H9 (cell line): ENCODE measurements around the gene ARHGAP24. TPM values are rescaled to one million over a fixed set of nuclear protein-coding genes. Genes with fewer than 3 reads are reported as not detected.

Source experiments
- DNase-seq: peaks from one replicate; pipeline ENCODE4 v3.0.0-alpha.2; 2017
- H2AFZ ChIP-seq: one replicate; pipeline ENCODE4 v1.6.1; 2013; ENCODE audit warnings: mild to moderate bottlenecking, low read length, control low read depth, moderate library complexity
- H2AK5ac ChIP-seq: 2 replicates; pipeline ENCODE4 v1.6.1; 2013; ENCODE audit warnings: low read length, control low read depth, mixed read lengths; ENCODE audit not compliant: insufficient read length
- H2BK120ac ChIP-seq: one replicate; pipeline ENCODE4 v1.6.1; 2013; ENCODE audit warnings: low read depth, mild to moderate bottlenecking, low read length, control low read depth, inconsistent platforms; ENCODE audit not compliant: poor library complexity, severe bottlenecking
- H2BK12ac ChIP-seq: 2 replicates; pipeline ENCODE4 v1.6.1; 2013; ENCODE audit warnings: low read length, control low read depth, mixed read lengths, low read depth; ENCODE audit not compliant: insufficient read length
- H2BK15ac ChIP-seq: 2 replicates; pipeline ENCODE4 v1.6.1; 2013; ENCODE audit warnings: low read depth, low read length, control low read depth
- H2BK20ac ChIP-seq: one replicate; pipeline ENCODE4 v1.6.1; 2013; ENCODE audit warnings: low read depth, mild to moderate bottlenecking, low read length, control low read depth, inconsistent platforms; ENCODE audit not compliant: poor library complexity, severe bottlenecking
- H2BK5ac ChIP-seq: 2 replicates; pipeline ENCODE4 v1.6.1; 2013; ENCODE audit warnings: low read length, control low read depth, mixed read lengths; ENCODE audit not compliant: insufficient read length
- H3K14ac ChIP-seq: 2 replicates; pipeline ENCODE4 v1.6.1; 2013; ENCODE audit warnings: low read length, control low read depth; ENCODE audit not compliant: insufficient read depth
- H3K18ac ChIP-seq: 2 replicates; pipeline ENCODE4 v1.6.1; 2013; ENCODE audit warnings: low read depth, mild to moderate bottlenecking, mixed read lengths, low read length, control low read depth; ENCODE audit not compliant: insufficient read length
- H3K23ac ChIP-seq: 2 replicates; pipeline ENCODE4 v1.6.1; 2013; ENCODE audit warnings: low read length, control low read depth, mixed read lengths, low read depth; ENCODE audit not compliant: insufficient read length
- H3K23me2 ChIP-seq: 2 replicates; pipeline ENCODE4 v1.6.1; 2013; ENCODE audit warnings: low read depth, mild to moderate bottlenecking, mixed read lengths, low read length, control low read depth; ENCODE audit not compliant: insufficient read length, poor library complexity, severe bottlenecking
- H3K27ac ChIP-seq: 2 replicates; pipeline ENCODE4 v1.5.1; 2013; ENCODE audit warnings: low read length, control low read depth, mixed read lengths, low read depth; ENCODE audit not compliant: insufficient read length
- H3K27me3 ChIP-seq: 2 replicates; pipeline ENCODE4 v1.6.1; 2013; ENCODE audit warnings: low read length, control low read depth, inconsistent platforms; ENCODE audit not compliant: insufficient read depth
- H3K4ac ChIP-seq: 2 replicates; pipeline ENCODE4 v1.6.1; 2013; ENCODE audit warnings: low read depth, mild to moderate bottlenecking, control low read depth, inconsistent platforms, low read length, moderate library complexity
- H3K4me1 ChIP-seq: 2 replicates; pipeline ENCODE4 v1.6.1; 2013; ENCODE audit warnings: low read length, control low read depth, inconsistent platforms; ENCODE audit not compliant: insufficient read depth
- H3K4me2 ChIP-seq: 2 replicates; pipeline ENCODE4 v1.6.1; 2013; ENCODE audit warnings: low read length, control low read depth, mixed read lengths; ENCODE audit not compliant: insufficient read length, insufficient read depth
- H3K56ac ChIP-seq: 2 replicates; pipeline ENCODE4 v1.6.1; 2013; ENCODE audit warnings: low read depth, mild to moderate bottlenecking, mixed read lengths, low read length, control low read depth; ENCODE audit not compliant: insufficient read length
- H3K79me1 ChIP-seq: 2 replicates; pipeline ENCODE4 v1.6.1; 2013; ENCODE audit warnings: low read depth, mild to moderate bottlenecking, moderate library complexity, low read length, control low read depth, inconsistent platforms; ENCODE audit not compliant: insufficient read depth, poor library complexity, severe bottlenecking
- H3K79me2 ChIP-seq: 2 replicates; pipeline ENCODE4 v1.6.1; 2013; ENCODE audit warnings: low read length, control low read depth, inconsistent platforms; ENCODE audit not compliant: insufficient read depth
- H3K9ac ChIP-seq: 2 replicates; pipeline ENCODE4 v1.6.1; 2013; ENCODE audit warnings: low read length, control low read depth, mixed read lengths; ENCODE audit not compliant: insufficient read length; ENCODE audit errors: extremely low read depth
- H3K9me3 ChIP-seq: one replicate; pipeline ENCODE4 v1.6.1; 2013; ENCODE audit warnings: low read depth, low read length, inconsistent platforms; ENCODE audit not compliant: control insufficient read depth
- H3T11ph ChIP-seq: one replicate; pipeline ENCODE4 v1.6.1; 2013; ENCODE audit warnings: mild to moderate bottlenecking, low read length, control low read depth, inconsistent platforms
- H4K20me1 ChIP-seq: one replicate; pipeline ENCODE4 v1.6.1; 2013; ENCODE audit not compliant: control insufficient read depth, insufficient read length, insufficient read depth
- H4K5ac ChIP-seq: 2 replicates; pipeline ENCODE4 v1.6.1; 2013; ENCODE audit warnings: low read depth, mild to moderate bottlenecking, mixed read lengths, low read length, control low read depth; ENCODE audit not compliant: insufficient read length
- H4K8ac ChIP-seq: replicated peaks from 2 replicates; pipeline ENCODE4 v1.6.1; 2013; ENCODE audit warnings: low read length, control low read depth, mixed read lengths, low read depth; ENCODE audit not compliant: insufficient read length
- H4K91ac ChIP-seq: 2 replicates; pipeline ENCODE4 v1.6.1; 2013; ENCODE audit warnings: low read depth, mild to moderate bottlenecking, moderate library complexity, mixed read lengths, low read length, control low read depth; ENCODE audit not compliant: insufficient read length
- H3K27ac Mint-ChIP-seq, 3 experiments: 2 replicates in 2 of 3; 3 replicates in 1 of 3; pipeline ENCODE4 v1.8.0; 2020 to 2021; ENCODE audit warnings: mixed read lengths in 3 of 3, mild to moderate bottlenecking in 1 of 3, moderate library complexity in 1 of 3
- H3K27me3 Mint-ChIP-seq: 2 replicates; pipeline ENCODE4 v1.8.0; 2021; ENCODE audit warnings: low read depth, mild to moderate bottlenecking, moderate library complexity, mixed read lengths
- H3K36me3 Mint-ChIP-seq, 3 experiments: 2 replicates in 2 of 3; 3 replicates in 1 of 3; pipeline ENCODE4 v1.8.0; 2020 to 2021; ENCODE audit warnings: low read depth in 3 of 3, mixed read lengths in 3 of 3; ENCODE audit not compliant: insufficient read depth in 1 of 3
- H3K4me1 Mint-ChIP-seq, 2 experiments: 2 replicates each; pipeline ENCODE4 v1.8.0; 2020; ENCODE audit warnings: mixed read lengths in 2 of 2
- H3K4me3 Mint-ChIP-seq, 2 experiments: 2 replicates in 1 of 2; 3 replicates in 1 of 2; pipeline ENCODE4 v1.8.0; 2020 to 2021; ENCODE audit warnings: mild to moderate bottlenecking in 2 of 2, mixed read lengths in 2 of 2, moderate library complexity in 1 of 2
- H3K9me3 Mint-ChIP-seq, 2 experiments: 2 replicates in 1 of 2; 3 replicates in 1 of 2; pipeline ENCODE4 v1.8.0; 2020; ENCODE audit warnings: mild to moderate bottlenecking in 2 of 2, mixed read lengths in 2 of 2, moderate library complexity in 1 of 2
- CTCF ChIP-seq: fragments of 200-600 bp; sonication (generic); conservative IDR thresholded peaks from 3 replicates; pipeline ENCODE4 v1.8.0; 2021; ENCODE audit warnings: antibody characterized with exemption, mild to moderate bottlenecking
- WGBS: extraction: QIAGEN DNeasy Blood & Tissue Kit; methylation state at CpG from one replicate; pipeline ENCODE4 v1.1.7; 2013; ENCODE audit warnings: missing lambda C conversion rate, low lambda C conversion rate, mixed read lengths; ENCODE audit not compliant: insufficient read length; ENCODE audit errors: extremely low coverage; 5-methylcytosine and 5-hydroxymethylcytosine counted together
- total RNA-seq: library from RNA; stranded (reverse); gene quantifications from 2 replicates; pipeline ENCODE4 v1.2.1, GENCODE V29; 2021

The ARHGAP24 gene
- total RNA-seq, 1 experiment from 2014 or later = 0.37 TPM

DNA sequence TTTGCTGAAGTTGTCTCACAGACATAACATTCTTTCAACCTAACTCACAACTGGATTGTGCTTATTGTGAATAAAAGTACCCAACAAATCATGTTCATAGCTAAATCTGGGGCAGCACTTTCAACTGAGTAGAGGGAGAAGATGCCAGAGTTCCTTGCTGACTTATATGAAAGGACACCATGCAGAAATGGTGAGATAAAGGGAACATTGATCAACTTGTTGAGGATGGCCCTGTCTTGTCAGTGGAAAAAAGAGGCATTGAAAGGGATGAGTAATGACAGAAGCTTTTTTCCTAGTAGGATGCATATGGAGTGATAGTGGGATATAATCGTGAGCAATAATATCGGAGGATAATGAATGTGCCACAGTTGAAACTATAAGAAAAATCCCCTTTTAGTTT is 221.7 kb downstream of the ARHGAP24 start:
- Histone ChIP-seq H3K56ac (no peak overlapping the region), H3K4ac (no peak overlapping the region), H2BK15ac (no peak overlapping the region), H3K9ac (no peak overlapping the region), H2BK5ac (no peak overlapping the region), H3K4me1 (no peaks in the 10 kb centered on the region), H3T11ph (no peak overlapping the region), H3K4me2 (no peak overlapping the region), H2AFZ (no peak overlapping the region), H3K27me3 (no peaks in the 10 kb centered on the region), H4K91ac (no peak overlapping the region), H3K79me1 (no peaks in the 10 kb centered on the region), H3K9me3 (no peaks in the 10 kb centered on the region), H3K14ac (no peak overlapping the region), H2BK12ac (no peak overlapping the region), H4K20me1 (no peaks in the 10 kb centered on the region), H2BK120ac (no peak overlapping the region), H3K18ac (no peak overlapping the region), H2AK5ac (no peak overlapping the region), H3K79me2 (no peaks in the 10 kb centered on the region), H2BK20ac (no peak overlapping the region), H4K5ac (no peak overlapping the region), H4K8ac (no peak overlapping the region), H3K23ac (no peak overlapping the region), H3K27ac (no peak overlapping the region), H3K23me2 (no peaks in the 10 kb centered on the region)
- no peak overlapping the region for H3K27ac Mint-ChIP-seq
- H3K4me3 Mint-ChIP-seq = no peak overlapping the region
- WGBS = no CpG with 5 or more reads among the region's 2 CpGs
- H3K9me3 Mint-ChIP-seq = no peaks in the 10 kb centered on the region
- no peaks in the 10 kb centered on the region for H3K36me3 Mint-ChIP-seq
- no peak for TF ChIP-seq CTCF
- 0 out of 4 replicates have a peak, but pooled peaks cover 0 to 6% of the 10 kb centered on the region in 2 experiments for H3K4me1 Mint-ChIP-seq
- DNase-seq = no peak
- no peaks in the 10 kb centered on the region for H3K27me3 Mint-ChIP-seq
